Mesenteric fat pad (tissue), 1 donor: ENCODE data around the gene MTX2. TPM values are rescaled to one million over a fixed set of nuclear protein-coding genes. Genes with fewer than 3 reads are reported as not detected.
"Not testable (repeated sequence)": the region's sequence is repeated elsewhere in the genome, so short reads cannot be mapped to it uniquely, and the experiment has no call there.

Experiments used
- DNase-seq: peaks from one replicate; pipeline ENCODE4 v3.0.0-alpha.2; 2020; ENCODE audit warnings: low spot score
- total RNA-seq: library from RNA; stranded (reverse); fragmentation: NEBNext Ultra II Directional; extraction: Animal tissue kit (Norgen Biotek cat#: 25700); gene quantifications from one replicate; pipeline ENCODE4 v1.2.1, GENCODE V29; 2021
- donor health status: DM: yes; HTN: yes; CAD: no.

Gene MTX2
- total RNA-seq, 1 donor from 2014 or later = 18.8 TPM

DNA sequence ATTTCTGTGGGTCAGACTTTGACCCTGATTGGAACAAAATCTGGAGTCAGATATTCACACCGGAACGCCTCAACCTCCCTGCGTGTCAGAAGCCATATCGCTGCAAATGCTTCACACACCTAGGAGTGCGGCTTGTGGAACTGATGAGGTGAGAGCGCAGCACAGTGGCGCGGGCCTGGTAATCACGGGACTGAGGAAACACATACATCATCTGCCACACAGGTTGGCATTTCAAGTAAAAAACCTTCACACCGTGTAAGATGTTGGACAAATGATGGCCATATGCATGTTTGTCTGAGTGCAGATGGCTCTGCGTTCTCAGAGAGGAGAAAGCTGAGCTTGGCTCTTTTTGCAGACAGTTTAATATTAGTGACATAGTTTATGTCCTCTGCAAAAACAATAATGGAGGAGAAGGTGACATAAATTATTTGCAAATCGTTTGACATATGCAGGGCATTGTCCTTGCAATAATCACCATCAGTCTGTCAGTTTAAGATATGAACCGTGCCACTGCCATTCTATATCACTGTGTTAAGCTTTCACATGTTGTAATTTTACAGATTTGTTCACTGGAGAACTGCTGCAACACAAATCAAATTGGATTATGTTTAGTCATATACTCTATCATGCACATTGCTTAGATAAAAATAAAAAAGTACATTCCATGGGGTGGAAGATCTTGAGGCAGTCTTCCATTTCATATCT, 101.4 kb downstream of the MTX2 start:
- no peak for DNase-seq

DNA sequence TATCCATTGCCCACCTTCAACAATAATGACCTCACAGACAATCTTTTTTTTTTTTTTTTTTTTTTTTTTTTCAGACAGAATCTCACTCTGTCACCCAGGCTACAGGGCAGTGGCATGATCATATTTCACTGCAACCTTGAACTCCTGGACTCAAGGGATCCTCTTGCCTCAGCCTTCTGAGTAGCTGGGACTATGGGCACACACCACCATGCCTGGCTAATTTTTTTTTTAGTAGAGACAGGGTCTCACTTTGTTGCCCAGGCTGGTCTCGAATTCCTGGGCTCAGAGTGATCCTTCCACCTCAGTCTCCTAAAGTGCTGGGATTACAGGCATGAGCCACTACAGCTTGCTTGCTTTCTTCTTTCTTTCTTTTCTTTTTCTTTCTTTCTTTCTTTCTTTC, 103.9 kb downstream of the MTX2 start:
- not testable (repeated sequence) for DNase-seq

DNA sequence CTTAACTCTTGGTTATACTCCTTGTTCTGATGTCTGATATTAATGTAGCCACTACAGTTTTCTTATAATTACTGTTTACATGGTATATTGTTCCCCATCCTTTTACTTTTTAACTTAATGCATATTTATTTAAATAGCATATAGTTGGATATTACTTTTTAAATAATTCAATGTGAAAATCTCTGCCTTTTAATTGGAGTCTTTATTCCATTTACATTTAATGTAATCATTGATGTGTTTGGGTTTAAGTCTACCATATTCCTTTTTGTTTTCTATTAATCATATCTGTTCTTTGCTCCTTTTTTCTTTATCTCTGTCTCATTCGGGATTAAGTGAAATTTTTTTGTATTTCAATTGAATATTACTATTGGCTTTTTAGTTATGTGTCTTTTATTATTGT, 109.1 kb downstream of the MTX2 start:
- no peak for DNase-seq

DNA sequence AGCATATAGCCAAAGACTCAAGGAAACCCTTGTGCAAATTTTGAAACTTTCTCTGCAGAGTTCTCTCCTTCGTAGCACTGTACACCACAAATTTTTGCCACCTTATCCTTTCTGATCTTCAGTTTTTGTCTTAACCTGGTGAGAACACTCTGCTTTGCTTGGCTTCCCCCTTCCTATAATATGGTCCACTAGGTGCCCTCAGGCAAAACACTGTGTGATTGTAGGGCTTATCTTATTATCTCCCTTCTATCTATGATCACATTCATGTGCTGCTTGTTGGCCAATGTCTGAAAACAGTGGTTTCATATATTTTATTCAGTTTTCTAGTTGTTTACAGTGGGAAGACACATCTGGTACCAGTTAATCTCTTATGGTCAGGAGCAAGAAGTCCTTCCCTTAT, 111.1 kb downstream of the MTX2 start:
- DNase-seq = no peak

DNA sequence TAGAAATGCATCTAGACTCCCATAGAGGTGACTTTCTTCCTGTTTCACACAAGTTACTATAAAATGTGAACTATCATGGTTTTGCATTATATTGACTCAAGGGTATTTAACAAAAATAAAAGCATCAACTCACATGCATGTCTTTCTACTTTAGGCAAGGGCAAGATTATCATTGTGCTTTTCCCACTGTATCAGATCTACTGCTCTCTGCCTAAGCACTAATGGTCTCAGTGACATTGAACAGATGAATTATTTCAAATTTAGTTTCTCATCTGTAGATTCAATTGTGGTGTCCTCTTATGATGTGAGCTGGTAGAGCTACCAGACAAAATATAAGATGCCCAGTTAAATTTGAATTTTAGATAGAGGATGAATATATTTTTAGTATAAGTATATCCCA, 113.9 kb downstream of the MTX2 start:
- no peak for DNase-seq

DNA sequence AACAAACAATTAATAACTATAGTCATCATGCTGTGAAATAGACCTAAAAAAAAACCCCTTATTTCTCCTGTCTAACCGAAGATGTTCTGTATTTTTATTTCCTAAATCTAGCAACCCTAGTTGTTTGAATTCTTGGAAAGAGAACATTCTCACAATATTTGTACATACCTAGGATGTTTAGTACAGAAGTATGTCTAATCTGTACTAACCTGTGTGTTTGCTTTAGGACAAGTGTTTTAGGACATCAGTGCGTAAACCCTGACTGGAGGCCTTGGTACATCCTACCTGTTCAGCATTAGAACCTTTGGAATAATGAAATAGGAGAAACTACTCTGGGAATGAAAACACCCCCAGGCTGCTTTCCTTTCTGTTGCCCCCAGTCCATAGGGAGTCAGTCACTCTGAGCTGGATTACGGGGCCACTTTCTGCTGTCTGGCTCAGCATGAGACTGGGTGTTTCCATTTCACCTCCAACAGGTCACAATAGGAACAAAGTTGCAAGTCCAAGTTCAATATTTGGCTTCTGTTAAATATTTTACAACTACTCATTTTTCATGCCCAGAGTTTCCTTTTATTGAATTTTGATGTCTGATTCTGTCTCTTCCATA, 114.7 kb downstream of the MTX2 start:
- no peak for DNase-seq

DNA sequence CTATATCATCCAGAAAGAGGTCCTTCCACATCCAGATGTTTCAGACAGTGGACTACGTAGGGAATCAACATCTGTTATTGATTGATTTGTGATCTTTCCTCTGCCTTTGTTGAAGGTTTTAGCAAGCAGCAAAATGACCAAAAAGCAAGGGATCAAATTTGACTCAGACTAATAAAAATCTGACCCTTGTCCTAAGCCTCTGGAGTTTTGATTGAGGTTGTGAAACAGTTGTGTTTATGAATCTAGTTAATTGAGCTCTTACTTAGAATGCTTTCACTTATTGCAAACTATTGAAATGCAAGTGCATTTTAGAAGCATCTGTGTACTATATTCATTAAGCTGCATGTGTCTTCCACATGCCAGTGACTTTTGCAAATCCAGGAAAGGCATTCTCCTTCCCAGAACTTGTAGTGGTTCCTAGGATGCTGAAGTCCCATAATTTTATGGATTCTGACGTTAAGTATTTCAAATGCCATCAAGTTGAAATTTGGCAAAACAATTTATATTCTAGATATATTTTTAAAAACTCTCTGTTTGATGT, 116.0 kb downstream of the MTX2 start:
- DNase-seq = no peak

DNA sequence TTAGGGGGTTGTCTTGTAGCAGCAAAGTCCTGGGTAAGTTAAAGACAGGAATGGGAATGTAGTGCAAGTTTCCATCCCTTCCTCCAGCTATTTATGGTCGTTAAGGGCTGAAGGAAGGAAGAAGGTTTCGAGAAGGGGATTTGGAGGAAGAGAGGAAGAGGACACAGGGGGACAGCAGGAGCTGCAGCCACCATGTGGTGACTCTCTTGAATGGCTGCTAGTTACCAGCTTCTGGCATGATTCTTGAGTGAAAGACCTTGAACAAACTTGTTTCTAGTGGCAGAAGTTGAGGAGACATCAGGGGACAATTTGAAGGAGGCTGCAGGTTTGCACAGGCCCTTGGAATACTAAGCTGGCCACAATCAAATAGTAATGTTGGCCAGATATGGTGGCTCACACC, 116.6 kb downstream of the MTX2 start:
- DNase-seq = no peak

Other genes starting within 250 kb of the MTX2 start
- gene EVX2, start 185.5 kb upstream of the MTX2 start, total RNA-seq = not detected
- gene HOXD13, start 176.7 kb upstream of the MTX2 start, total RNA-seq = 1.1 TPM
- not detected for gene HOXD12, start 169.6 kb upstream of the MTX2 start, total RNA-seq
- 1.2 TPM for gene HOXD11, start 162.2 kb upstream of the MTX2 start, total RNA-seq
- gene HOXD10, start 152.7 kb upstream of the MTX2 start, total RNA-seq = 1.7 TPM
- 6.1 TPM for gene HOXD9, start 146.7 kb upstream of the MTX2 start, total RNA-seq
- gene HOXD8, start 139.7 kb upstream of the MTX2 start, total RNA-seq = 13.3 TPM
- 4.1 TPM for gene HOXD4, start 117.9 kb upstream of the MTX2 start, total RNA-seq
- gene HOXD3, start 112.1 kb upstream of the MTX2 start, total RNA-seq = 5.3 TPM
- gene HOXD1, start 80.8 kb upstream of the MTX2 start, total RNA-seq = 1.1 TPM